K562 (cell line): ENCODE results near the gene LGI4. TPM values are rescaled to one million over a fixed set of nuclear protein-coding genes. Genes with fewer than 3 reads are reported as not detected.
A peak's percentile ranks its signal among the peaks of the same experiment; 100 is the strongest.

Source experiments
- ARID1B ChIP-seq: fragments of 450-650 bp; IDR thresholded peaks from 2 replicates; pipeline ENCODE4 v1.6.1; 2016; ENCODE audit warnings: antibody characterized with exemption, mild to moderate bottlenecking, inconsistent platforms
- ATF7 ChIP-seq: fragments of 450-650 bp; IDR thresholded peaks from 2 replicates; pipeline ENCODE4 v1.7.1; 2014; ENCODE audit warnings: mild to moderate bottlenecking, moderate library complexity
- CHCHD3 ChIP-seq: fragments of 250-450 bp; sonication (Bioruptor Pico); IDR thresholded peaks from 2 replicates; pipeline ENCODE4 v2.1.2; 2022; ENCODE audit warnings: mild to moderate bottlenecking
- CHD1 ChIP-seq: fragments of 200-600 bp; sonication (generic); IDR thresholded peaks from one replicate; pipeline ENCODE4 v1.6.1; 2012; ENCODE audit warnings: mild to moderate bottlenecking, moderate library complexity, low read length, inconsistent platforms
- GATA2 ChIP-seq: sonication (generic); formaldehyde crosslinking; IDR thresholded peaks from 2 replicates; pipeline ENCODE4 v1.4.0; 2020; ENCODE audit warnings: mild to moderate bottlenecking, missing genetic modification reagents
- HOXB6 ChIP-seq: fragments of 250-450 bp; sonication (Bioruptor Pico); IDR thresholded peaks from 2 replicates; pipeline ENCODE4 v1.5.1; 2022; ENCODE audit warnings: mild to moderate bottlenecking, borderline replicate concordance
- KLF10 ChIP-seq: fragments of 250-450 bp; sonication (Bioruptor Pico); IDR thresholded peaks from 2 replicates; pipeline ENCODE4 v1.6.1; 2021; ENCODE audit warnings: matching md5 sums
- LARP7 ChIP-seq: fragments of 450-650 bp; IDR thresholded peaks from 2 replicates; pipeline ENCODE4 v1.6.1; 2016
- MBD2 ChIP-seq: sonication (generic); IDR thresholded peaks from 2 replicates; pipeline ENCODE4 v1.6.1; 2016; ENCODE audit warnings: low read depth, borderline replicate concordance
- PCBP2 ChIP-seq: fragments of 200-400 bp; formaldehyde crosslinking; IDR thresholded peaks from 2 replicates; pipeline ENCODE4 v1.6.1; 2018; ENCODE audit warnings: low read length, low read depth, mild to moderate bottlenecking, moderate library complexity; ENCODE audit not compliant: poor library complexity, severe bottlenecking
- PTRF ChIP-seq: fragments of 450-650 bp; IDR thresholded peaks from 2 replicates; pipeline ENCODE4 v1.6.1; 2016; ENCODE audit warnings: mild to moderate bottlenecking, missing genetic modification characterization, missing compliant biosample characterization
- RB1 ChIP-seq: fragments of 450-650 bp; IDR thresholded peaks from 2 replicates; pipeline ENCODE4 v1.6.1; 2017; ENCODE audit warnings: low read depth, mild to moderate bottlenecking
- RBFOX2 ChIP-seq: fragments of 200-400 bp; formaldehyde crosslinking; IDR thresholded peaks from 2 replicates; pipeline ENCODE4 v1.6.1; 2017; ENCODE audit warnings: low read depth, mild to moderate bottlenecking, low read length, moderate library complexity
- RFX7 ChIP-seq: fragments of 250-450 bp; sonication (Bioruptor Pico); IDR thresholded peaks from 2 replicates; pipeline ENCODE4 v1.5.1; 2021; ENCODE audit warnings: mild to moderate bottlenecking
- SIN3A ChIP-seq, 2 experiments: fragments of 150-350 bp in 1 of 2; IDR thresholded peaks; 2 replicates each; pipeline ENCODE4 v1.6.1; 2011 to 2016; ENCODE audit warnings: borderline replicate concordance in 2 of 2, low read depth in 2 of 2, low read length in 2 of 2, mild to moderate bottlenecking in 2 of 2, moderate library complexity in 2 of 2; ENCODE audit not compliant: control insufficient read depth in 1 of 2
- SRSF3 ChIP-seq: fragments of 200-400 bp; formaldehyde crosslinking; IDR thresholded peaks from 2 replicates; pipeline ENCODE4 v1.6.1; 2016; ENCODE audit warnings: mild to moderate bottlenecking, low read length, moderate library complexity; ENCODE audit not compliant: insufficient read depth
- TGIF2 ChIP-seq: sonication (generic); formaldehyde crosslinking; IDR thresholded peaks from 2 replicates; pipeline ENCODE4 v1.8.1; 2022; ENCODE audit warnings: mild to moderate bottlenecking, missing genetic modification reagents, moderate library complexity
- ZBTB11 ChIP-seq, 3 experiments: fragments of 200-800 bp in 1 of 3; fragments of 250-450 bp in 1 of 3; fragments of 450-650 bp in 1 of 3; sonication (Bioruptor Pico) in 1 of 3; sonication (Bioruptor generic) in 1 of 3; formaldehyde crosslinking in 1 of 3; IDR thresholded peaks; 2 replicates each; pipeline versions ENCODE4 v1.6.1 to v1.8.0; 2016 to 2022; ENCODE audit warnings: mild to moderate bottlenecking in 2 of 3, missing genetic modification characterization in 2 of 3, missing compliant biosample characterization in 1 of 3, moderate library complexity in 1 of 3
- polyA plus RNA-seq, 8 experiments: library from polyadenylated mRNA; depleted of rRNA in 4 of 8; stranded (reverse) in 5 of 8; unstranded in 3 of 8; fragments of >200 nt; fragmentation: Nextera tagmentation in 2 of 8; fragmentation: Illumina TruSeq in 1 of 8; extraction: Ambion mirVana in 2 of 8; extraction: Trizol in 1 of 8; gene quantifications; 2 replicates each; pipeline versions ENCODE4 v1.2.1 to v1.2.3, GENCODE V29; 2011 to 2014; ENCODE audit warnings: inconsistent platforms in 1 of 8, missing spikeins in 1 of 8
- total RNA-seq, 7 experiments: library from RNA; depleted of rRNA in 6 of 7; stranded (reverse); fragments of >200 nt in 6 of 7; fragmentation: Illumina TruSeq in 2 of 7; extraction: Trizol in 2 of 7; gene quantifications; 2 replicates each; pipeline versions ENCODE4 v1.2.1 to v1.2.3, GENCODE V29; 2011 to 2021; ENCODE audit warnings: low replicate concordance in 1 of 7
- TF ChIP-seq, protein P1 (sequence below): fragments of 200-800 bp; sonication (Bioruptor generic); IDR thresholded peaks from 2 replicates; pipeline ENCODE4 v1.6.1; 2017; ENCODE audit warnings: missing genetic modification characterization, missing compliant biosample characterization
- TF ChIP-seq, protein P2 (sequence below): fragments of 250-450 bp; sonication (Bioruptor Pico); IDR thresholded peaks from 2 replicates; pipeline ENCODE4 v1.5.0; 2021

The LGI4 gene
- total and polyA plus RNA-seq, 9 of the 15 experiments (the other 6 are each of a cell fraction or from before 2014, with no cell fraction given): 0.14 to 0.30 (median 0.24) TPM; not detected in 4

- TF ChIP-seq SIN3A (IDR thresholded peaks at IDR 0.05; ENCODE audit: borderline replicate concordance in 2 of 2, control insufficient read depth in 1 of 2, low read depth in 2 of 2, low read length in 2 of 2) (peak; percentile 73 to 82; a peak in 3 of 4 replicates), MBD2 (peak; percentile 76), PCBP2 (no peak), SRSF3 (no peak), RBFOX2 (peak; percentile 94), ARID1B (peak; percentile 71), GATA2 (CRISPR knock-in tag) (no peak), HOXB6 (CRISPR knock-in tag) (no peak), ZBTB11 (CRISPR knock-in tag; IDR thresholded peaks at IDR 0.05) (0 out of 6 replicates have a peak, but pooled peaks of 1 of the 3 experiments have one; percentile 44), PTRF (tag) (no peak), CHCHD3 (CRISPR knock-in tag) (no peak), KLF10 (no peak), CHD1 (no peak), TGIF2 (CRISPR knock-in tag) (no peak), LARP7 (peak; percentile 83; the same call in 1 of the 2 replicates), RFX7 (no peak), ATF7 (peak; percentile 78; the same call in 1 of the 2 replicates), RB1 (peak; percentile 40; the same call in 1 of the 2 replicates)
- TF ChIP-seq, protein P1, sequence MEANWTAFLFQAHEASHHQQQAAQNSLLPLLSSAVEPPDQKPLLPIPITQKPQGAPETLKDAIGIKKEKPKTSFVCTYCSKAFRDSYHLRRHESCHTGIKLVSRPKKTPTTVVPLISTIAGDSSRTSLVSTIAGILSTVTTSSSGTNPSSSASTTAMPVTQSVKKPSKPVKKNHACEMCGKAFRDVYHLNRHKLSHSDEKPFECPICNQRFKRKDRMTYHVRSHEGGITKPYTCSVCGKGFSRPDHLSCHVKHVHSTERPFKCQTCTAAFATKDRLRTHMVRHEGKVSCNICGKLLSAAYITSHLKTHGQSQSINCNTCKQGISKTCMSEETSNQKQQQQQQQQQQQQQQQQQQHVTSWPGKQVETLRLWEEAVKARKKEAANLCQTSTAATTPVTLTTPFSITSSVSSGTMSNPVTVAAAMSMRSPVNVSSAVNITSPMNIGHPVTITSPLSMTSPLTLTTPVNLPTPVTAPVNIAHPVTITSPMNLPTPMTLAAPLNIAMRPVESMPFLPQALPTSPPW (CRISPR knock-in tag): peak; percentile 86
- TF ChIP-seq, protein P2, sequence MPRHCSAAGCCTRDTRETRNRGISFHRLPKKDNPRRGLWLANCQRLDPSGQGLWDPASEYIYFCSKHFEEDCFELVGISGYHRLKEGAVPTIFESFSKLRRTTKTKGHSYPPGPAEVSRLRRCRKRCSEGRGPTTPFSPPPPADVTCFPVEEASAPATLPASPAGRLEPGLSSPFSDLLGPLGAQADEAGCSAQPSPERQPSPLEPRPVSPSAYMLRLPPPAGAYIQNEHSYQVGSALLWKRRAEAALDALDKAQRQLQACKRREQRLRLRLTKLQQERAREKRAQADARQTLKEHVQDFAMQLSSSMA (CRISPR knock-in tag): no peak
These were observed 19.9 kb upstream of the LGI4 start, which contains the start of gene FXYD5 (continued) for GRCh38 chr19:35154525-35155406.
